ENCODE data around the gene PGP. TPM values are rescaled to one million over a fixed set of nuclear protein-coding genes. Genes with fewer than 3 reads are reported as not detected.

Gene PGP
- total and polyA plus RNA-seq, 4 donors = 3.4 to 9.9 (median 6.3) TPM

- WGBS = 92% methylated on average over 23 of the region's 23 CpGs
- no peak for DNase-seq (ENCODE audit: low spot score)
These were observed 6.3 kb downstream of the PGP start for GRCh38 chr16:2208308-2208707.

More at GRCh38 chr16:2208308-2208707, 6.3 kb downstream of the PGP start:
- Histone ChIP-seq H3K27me3 (ENCODE audit: control insufficient read depth in 4 of 4, insufficient read depth in 4 of 4, low read length in 3 of 4) (no peaks in the 10 kb centered on the region), H3K4me1 (ENCODE audit: control insufficient read depth in 4 of 4, insufficient read depth in 4 of 4, low read length in 3 of 4) (peaks cover 8 to 33% (median 20%) of the 10 kb centered on the region in 4 donors), H3K27ac (ENCODE audit: low read depth in 1 of 2, low read length in 2 of 2) (no peak overlapping the region), H3K9me3 (ENCODE audit: control insufficient read depth in 4 of 4, low read length in 3 of 4) (no peaks in the 10 kb centered on the region), H3K4me3 (ENCODE audit: low read depth in 1 of 3, low read length in 3 of 3) (no peak overlapping the region), H3K36me3 (ENCODE audit: control insufficient read depth in 4 of 4, insufficient read depth in 3 of 4, low read depth in 1 of 4, low read length in 3 of 4) (peaks cover 0 to 24% (median 6%) of the 10 kb centered on the region in 4 donors), H3K9ac (ENCODE audit: low read depth in 1 of 2, low read length in 2 of 2) (no peak overlapping the region)
- no peak for TF ChIP-seq ATF3 (IDR thresholded peaks at IDR 0.05)
- TF ChIP-seq MAX (IDR thresholded peaks at IDR 0.05) = no peak
- TF ChIP-seq CTCF (IDR thresholded peaks at IDR 0.05; ENCODE audit: low read depth, low read length, missing input control) = no peak
- no peak for TF ChIP-seq ZBTB33 (IDR thresholded peaks at IDR 0.05)
- no peak for TF ChIP-seq GABPA (IDR thresholded peaks at IDR 0.05 in 1 of 2, conservative IDR thresholded peaks at IDR 0.05 in 1 of 2)
- TF ChIP-seq FOXA2 (IDR thresholded peaks at IDR 0.05) = no peak
- no peak for TF ChIP-seq REST (IDR thresholded peaks at IDR 0.05)
- TF ChIP-seq HNF4A (conservative IDR thresholded peaks at IDR 0.05) = no peak
- TF ChIP-seq YY1 (IDR thresholded peaks at IDR 0.05) = no peak
